Measurements from ENCODE around the gene GRM7.

The GRM7 gene

DNA sequence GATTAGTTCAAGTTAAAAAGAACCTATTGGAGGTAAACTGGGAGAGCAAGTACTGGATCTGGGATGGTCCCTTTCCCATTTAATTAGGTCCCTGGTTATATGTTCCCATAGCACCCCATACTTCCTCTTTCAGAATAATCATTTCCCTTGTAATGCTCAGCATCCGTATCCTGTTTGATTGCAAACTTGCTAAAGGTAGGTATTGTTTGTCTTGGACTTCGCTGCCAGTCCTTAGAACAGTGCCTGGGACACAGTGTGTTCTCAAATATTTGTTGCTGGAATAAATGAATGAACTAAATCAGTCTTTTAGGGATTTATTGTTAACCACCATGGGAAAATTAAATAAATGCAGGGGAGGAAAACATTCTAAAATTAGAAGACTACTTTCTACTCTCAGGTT is 299.8 kb downstream of the GRM7 start:
- DNase-seq: no peak

- DNase-seq: no peak
These were observed 305.5 kb downstream of the GRM7 start for GRCh38 chr3:7166460-7166859.

GRCh38 chr3:7171493-7171892 is 310.6 kb downstream of the GRM7 start:
- no peak for DNase-seq

GRCh38 chr3:7172996-7173395 is 312.1 kb downstream of the GRM7 start:
- no peak for DNase-seq

DNA sequence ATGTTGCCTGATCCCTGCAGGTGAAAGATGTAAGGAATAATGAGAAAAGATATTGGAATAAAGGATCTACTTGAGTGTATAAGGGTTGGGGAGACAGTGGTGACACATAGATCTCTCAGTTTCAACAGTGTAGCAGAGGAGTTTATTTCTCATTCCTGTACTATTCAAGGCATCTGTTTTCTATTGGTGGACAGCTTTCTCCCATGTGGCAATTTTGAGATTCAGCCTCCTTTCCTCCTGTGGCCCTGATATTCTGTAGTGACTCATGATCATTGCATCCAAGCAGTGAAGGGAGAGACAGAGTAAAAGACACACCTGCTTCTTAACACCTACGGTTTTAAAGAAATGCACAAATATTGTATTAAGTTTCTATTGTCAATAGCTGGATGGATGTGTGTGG is 327.6 kb downstream of the GRM7 start:
- no peak for DNase-seq

- DNase-seq: no peak
These were observed 329.2 kb downstream of the GRM7 start for GRCh38 chr3:7190095-7190494.

DNA sequence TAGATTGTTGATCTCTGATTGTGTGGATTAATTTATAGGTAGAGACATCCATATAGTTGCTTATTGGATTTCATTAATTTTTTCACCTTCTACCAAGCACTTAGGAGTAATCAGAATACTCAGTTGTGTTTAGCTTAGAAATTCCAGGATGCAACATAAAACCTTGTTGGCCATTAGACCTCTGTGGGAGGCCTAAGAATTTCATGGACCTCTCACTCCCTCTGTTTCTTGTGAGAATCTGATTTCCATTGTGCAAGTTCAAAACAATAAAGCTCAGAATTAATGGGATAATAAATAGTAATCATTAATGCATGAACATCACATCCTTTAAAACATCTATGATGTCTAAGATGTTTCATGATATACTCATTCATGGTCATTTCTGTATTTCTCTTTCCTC is 332.4 kb downstream of the GRM7 start:
- no peak for DNase-seq

GRCh38 chr3:7194071-7194835 is 333.3 kb downstream of the GRM7 start:
- no peak for DNase-seq

DNA sequence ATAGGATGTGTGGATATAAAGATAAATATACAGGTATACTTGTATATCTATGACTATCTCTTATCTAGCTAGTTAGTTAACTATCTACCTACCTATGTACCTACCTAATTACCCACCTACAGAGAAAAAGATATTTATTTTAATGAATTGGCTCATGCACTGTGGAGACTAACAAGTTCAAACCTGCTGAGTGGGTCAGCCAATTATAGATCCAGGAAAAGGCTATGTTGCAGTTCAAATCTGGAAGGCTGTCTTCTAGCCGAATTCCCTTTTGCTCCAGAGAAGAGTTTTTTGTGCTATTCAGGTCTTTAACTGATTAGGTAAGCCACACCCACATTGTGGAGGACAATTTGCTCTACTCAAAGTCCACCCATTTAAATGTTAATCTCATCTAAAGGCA is 335.0 kb downstream of the GRM7 start:
- no peak for DNase-seq

- no peak for DNase-seq
These were observed 340.9 kb downstream of the GRM7 start for GRCh38 chr3:7201784-7202183.

DNA sequence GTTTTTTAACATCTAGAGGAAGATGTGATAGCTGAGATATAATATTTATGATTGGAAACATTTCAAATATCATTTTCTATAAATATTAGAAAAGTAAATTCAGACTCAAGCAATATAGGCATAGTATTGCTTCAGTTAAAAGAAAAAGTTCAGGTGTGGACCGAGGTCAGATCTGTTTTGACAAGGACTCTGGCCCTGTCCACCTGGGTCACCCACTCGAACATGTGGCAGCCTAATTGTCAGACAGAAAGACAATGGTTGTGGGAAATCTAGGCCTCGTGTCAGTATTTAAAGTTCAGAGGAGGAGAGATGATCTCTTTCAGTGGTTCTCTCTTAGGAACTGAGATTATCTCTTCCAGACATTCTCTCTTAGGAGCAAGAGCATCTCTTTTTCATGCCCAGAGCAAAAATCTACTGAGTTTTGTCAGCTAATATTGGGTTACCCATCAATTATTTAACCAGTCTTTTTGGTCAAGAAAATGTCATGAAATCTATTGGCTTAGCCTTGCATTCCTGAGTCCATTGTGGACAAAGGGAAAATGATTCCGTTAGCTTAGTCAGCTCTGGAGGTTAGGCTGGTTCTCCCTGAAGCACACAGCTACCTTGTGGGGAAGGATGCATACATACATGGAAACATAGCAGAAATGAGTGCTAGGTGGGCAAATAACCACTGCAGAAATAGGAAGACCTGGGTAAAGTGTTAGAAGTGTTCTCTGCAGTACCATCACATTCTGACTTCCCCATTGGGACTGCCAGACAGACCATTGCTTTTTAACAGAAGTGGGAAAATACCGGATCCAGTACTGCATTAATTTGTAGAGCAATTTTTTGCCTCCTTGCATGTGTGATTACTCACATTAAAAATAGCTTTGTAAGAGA is 343.3 kb downstream of the GRM7 start:
- no peak for DNase-seq

DNA sequence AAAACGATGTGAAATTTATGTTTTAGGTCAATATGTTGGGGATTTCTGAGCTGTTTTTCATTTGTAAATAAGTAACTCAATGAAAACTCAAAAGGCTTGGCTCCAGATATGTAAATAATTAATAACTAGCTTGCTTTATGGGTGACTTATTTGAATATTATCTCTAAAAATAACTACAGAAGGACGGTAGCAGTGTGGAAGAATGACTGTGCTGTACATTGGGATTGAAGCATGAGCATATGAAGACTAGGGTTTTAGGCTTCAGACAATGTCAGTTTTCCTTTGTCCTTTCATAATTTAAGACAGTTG is 343.9 kb downstream of the GRM7 start:
- no peak for DNase-seq

DNA sequence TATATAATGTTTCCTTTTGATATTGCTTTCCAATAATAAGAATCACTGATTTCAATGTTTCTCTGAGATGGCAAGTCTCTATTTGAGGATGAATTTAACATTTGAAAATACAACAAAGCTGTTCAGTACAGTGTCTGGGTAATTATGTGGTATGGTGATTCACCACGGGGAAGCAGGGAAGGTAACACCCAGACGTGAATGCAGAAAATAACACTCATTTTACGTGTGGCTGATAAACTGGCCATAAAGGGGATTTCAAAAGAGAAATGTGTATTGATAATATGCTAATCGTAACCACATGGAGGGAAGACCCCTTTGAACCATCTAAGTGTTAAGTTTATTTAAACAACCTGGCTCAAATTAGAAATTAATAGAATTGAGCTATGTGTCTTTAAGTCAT is 344.6 kb downstream of the GRM7 start:
- no peak for DNase-seq

- DNase-seq: no peak
These were observed 345.0 kb downstream of the GRM7 start for GRCh38 chr3:7205962-7206361.

GRCh38 chr3:7207125-7207524 is 346.2 kb downstream of the GRM7 start:
- DNase-seq: no peak

DNA sequence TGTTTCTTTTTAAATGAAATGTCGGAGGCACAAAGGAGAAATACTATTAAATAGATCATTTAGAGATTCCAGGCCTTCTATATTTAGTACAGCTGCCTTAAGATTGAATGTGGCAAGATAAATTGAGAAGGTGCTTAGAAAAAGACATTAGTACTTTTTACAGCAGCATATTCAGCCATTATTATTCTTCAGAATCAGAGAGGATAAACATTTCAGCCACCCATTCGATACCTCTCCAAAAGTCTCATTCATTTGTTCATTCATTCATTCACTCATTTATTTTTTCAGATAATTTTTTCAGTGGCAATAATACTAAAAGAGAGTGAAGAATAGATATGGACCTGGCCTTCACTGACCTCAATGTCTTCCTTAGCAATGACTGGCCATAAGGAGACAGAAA is 347.0 kb downstream of the GRM7 start:
- no peak for DNase-seq

GRCh38 chr3:7209098-7209497 is 348.2 kb downstream of the GRM7 start:
- no peak for DNase-seq

DNA sequence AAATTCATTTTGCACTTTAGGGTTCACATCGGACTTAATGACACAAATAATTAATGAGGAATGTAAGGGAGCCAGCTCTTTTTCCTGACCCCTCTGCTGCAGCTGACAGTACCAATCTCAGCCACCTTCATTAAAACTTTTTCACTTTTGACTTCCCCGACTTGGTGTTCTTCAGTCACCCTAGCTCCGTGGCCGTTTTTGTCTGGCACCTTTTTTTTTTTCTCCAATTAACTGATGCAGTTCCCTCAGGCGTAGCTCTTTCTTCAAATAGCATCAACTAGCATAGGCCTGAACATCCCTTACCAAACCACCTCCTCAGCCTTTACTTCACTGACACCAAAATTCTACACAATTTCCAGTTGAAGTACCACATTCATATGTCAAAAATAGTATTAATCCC is 350.8 kb downstream of the GRM7 start:
- no peak for DNase-seq

GRCh38 chr3:7215706-7216105 is 354.8 kb downstream of the GRM7 start:
- DNase-seq: no peak

GRCh38 chr3:7226393-7226792 is 365.5 kb downstream of the GRM7 start:
- no peak for DNase-seq

- no peak for DNase-seq
These were observed 377.8 kb downstream of the GRM7 start for GRCh38 chr3:7238565-7239295.

- no peak for DNase-seq
These were observed 380.8 kb downstream of the GRM7 start for GRCh38 chr3:7241584-7242302.

GRCh38 chr3:7242303-7242635 is 381.4 kb downstream of the GRM7 start:
- no peak for DNase-seq
